GM18526 (cell line): ENCODE results near the gene ZNF764.

Source experiments
- POLR2A ChIP-seq: IDR thresholded peaks from 3 replicates; pipeline ENCODE4 v1.6.1; 2011; ENCODE audit not compliant: insufficient read length; ENCODE audit errors: extremely low read depth

ZNF764 gene

GRCh38 chr16:30558789-30559377 lies 709 bp upstream of the ZNF764 start:
- TF ChIP-seq POLR2A: no peak

- TF ChIP-seq POLR2A: no peak
These were observed 542 bp downstream of the ZNF764 start for GRCh38 chr16:30557707-30557956.

- TF ChIP-seq POLR2A: no peak
These were observed 2.1 kb downstream of the ZNF764 start for GRCh38 chr16:30556125-30556473.

- TF ChIP-seq POLR2A: no peak
These were observed 2.7 kb downstream of the ZNF764 start for GRCh38 chr16:30555315-30556124.

GRCh38 chr16:30554557-30555314 lies 3.4 kb downstream of the ZNF764 start:
- no peak for TF ChIP-seq POLR2A

GRCh38 chr16:30553393-30553899 lies 4.7 kb downstream of the ZNF764 start:
- no peak for TF ChIP-seq POLR2A

GRCh38 chr16:30552956-30553355 lies 5.2 kb downstream of the ZNF764 start:
- no peak for TF ChIP-seq POLR2A

- no peak for TF ChIP-seq POLR2A
These were observed 6.4 kb downstream of the ZNF764 start for GRCh38 chr16:30551781-30552180.

- TF ChIP-seq POLR2A: no peak
These were observed 9.5 kb downstream of the ZNF764 start for GRCh38 chr16:30548416-30549253.

GRCh38 chr16:30546115-30546514 lies 12.1 kb downstream of the ZNF764 start:
- no peak for TF ChIP-seq POLR2A

GRCh38 chr16:30543067-30543466 lies 15.1 kb downstream of the ZNF764 start:
- no peak for TF ChIP-seq POLR2A

GRCh38 chr16:30541502-30542329 lies 16.5 kb downstream of the ZNF764 start:
- no peak for TF ChIP-seq POLR2A

GRCh38 chr16:30539000-30539964 lies 18.9 kb downstream of the ZNF764 start:
- TF ChIP-seq POLR2A: no peak
